Activated naive CD8-positive, alpha-beta T cell treated with anti-CD3 and anti-CD28 coated beads for 36 hours (primary cell): ENCODE data around the gene OCIAD1. TPM values are rescaled to one million over a fixed set of nuclear protein-coding genes. Genes with fewer than 3 reads are reported as not detected.
"Not testable (repeated sequence)": the region's sequence is repeated elsewhere in the genome, so short reads cannot be mapped to it uniquely, and the experiment has no call there.

Experiments
- DNase-seq: peaks from one replicate; pipeline ENCODE4 v3.0.0; 2021
- H3K27ac Mint-ChIP-seq: one replicate; pipeline ENCODE4 v1.8.0; 2022; ENCODE audit warnings: mild to moderate bottlenecking, moderate library complexity, mixed read lengths
- H3K27me3 Mint-ChIP-seq: one replicate; pipeline ENCODE4 v1.8.0; 2022; ENCODE audit warnings: mild to moderate bottlenecking, mixed read lengths
- H3K36me3 Mint-ChIP-seq: one replicate; pipeline ENCODE4 v1.8.0; 2021; ENCODE audit warnings: mild to moderate bottlenecking, mixed read lengths
- H3K4me1 Mint-ChIP-seq: one replicate; pipeline ENCODE4 v1.8.0; 2021; ENCODE audit warnings: mixed read lengths
- H3K4me3 Mint-ChIP-seq: one replicate; pipeline ENCODE4 v1.8.0; 2022; ENCODE audit warnings: mild to moderate bottlenecking, moderate library complexity, mixed read lengths
- H3K9me3 Mint-ChIP-seq: one replicate; pipeline ENCODE4 v1.8.0; 2022; ENCODE audit warnings: mixed read lengths
- total RNA-seq, 2 experiments: library from RNA; stranded (reverse); gene quantifications; one replicate each; pipeline ENCODE4 v1.2.3, GENCODE V29; 2021

The OCIAD1 gene
- total RNA-seq, 2 experiments from 2014 or later, result 116 to 122 TPM

DNA sequence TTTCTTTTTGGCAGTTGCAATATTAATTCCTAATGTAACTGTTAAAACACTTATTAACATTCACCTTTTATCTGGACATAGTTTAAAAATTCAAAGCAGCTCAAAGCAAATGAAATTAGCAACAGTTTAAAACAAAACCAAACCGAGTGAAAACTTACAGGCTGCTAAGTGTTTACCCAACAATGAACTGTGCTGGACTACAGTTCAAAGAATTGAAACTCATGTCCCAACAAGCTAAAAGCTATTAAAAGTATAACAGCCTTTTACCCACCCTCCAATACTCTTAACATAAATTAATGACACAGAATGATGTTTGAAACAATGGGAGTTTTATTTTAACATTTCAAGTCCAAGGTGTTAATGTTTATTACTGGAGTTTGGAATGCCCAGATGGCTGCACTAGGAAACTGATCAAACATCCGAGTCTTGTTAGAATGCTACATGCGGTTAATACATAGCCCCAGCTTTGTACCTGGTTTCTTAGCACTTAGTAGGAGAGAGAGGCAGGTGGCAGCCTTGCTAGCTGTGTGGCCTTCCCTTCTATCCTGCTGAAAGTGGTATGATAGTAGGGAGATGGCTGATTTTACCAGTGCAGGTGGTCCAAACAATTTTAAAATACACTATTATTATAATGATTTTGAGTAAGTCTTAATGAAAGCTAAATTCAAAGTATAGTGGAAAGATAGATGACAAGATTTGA is 29.7 kb upstream of the OCIAD1 start:
- Mint-ChIP-seq H3K27ac (no peak overlapping the region), H3K9me3 (no peaks in the 10 kb centered on the region), H3K36me3 (no peaks in the 10 kb centered on the region)

DNA sequence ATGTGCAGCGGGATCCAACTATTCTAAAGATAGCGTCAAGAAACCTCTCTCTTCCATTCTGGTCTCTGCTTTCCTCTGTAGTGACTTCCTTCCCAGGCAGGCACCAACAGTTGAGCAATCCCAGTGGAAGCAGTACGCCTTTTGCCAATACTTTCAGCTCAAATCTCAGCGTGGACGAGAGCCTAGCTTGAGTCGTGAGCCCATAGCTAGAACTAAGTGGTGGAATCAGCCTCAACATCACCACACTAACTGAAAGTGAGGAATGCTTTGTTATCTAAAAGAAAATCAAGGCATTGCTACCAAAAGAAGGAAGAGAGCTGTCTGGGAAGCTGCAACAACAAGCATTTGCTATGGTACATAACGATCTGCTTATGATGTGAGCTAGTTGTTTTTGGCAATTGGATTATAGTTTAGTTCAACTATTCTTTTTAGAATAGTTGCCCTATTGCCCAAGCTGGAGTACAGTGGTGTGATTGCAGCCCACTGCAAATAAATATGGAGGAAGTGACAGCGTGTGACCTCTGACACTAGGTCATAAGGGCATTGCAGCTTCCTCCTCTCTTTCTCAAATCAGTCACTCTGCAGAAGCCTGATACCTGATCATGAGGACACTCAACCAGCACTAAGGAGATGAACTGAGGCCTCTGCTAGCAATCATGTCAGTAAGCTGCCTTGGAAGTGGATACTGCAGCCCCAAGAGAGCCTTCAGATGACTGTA is 26.1 kb upstream of the OCIAD1 start:
- Mint-ChIP-seq H3K9me3 (no peaks in the 10 kb centered on the region), H3K27me3 (no peaks in the 10 kb centered on the region), H3K27ac (no peak overlapping the region), H3K4me1 (peaks cover 3% of the 10 kb centered on the region), H3K4me3 (no peak overlapping the region), H3K36me3 (no peaks in the 10 kb centered on the region)
- DNase-seq, result no peak

More for the DNA sequence above, 29.7 kb upstream of the OCIAD1 start:
- Mint-ChIP-seq H3K4me1 (peaks cover 3% of the 10 kb centered on the region), H3K27me3 (no peaks in the 10 kb centered on the region), H3K4me3 (no peak overlapping the region)
- DNase-seq, result no peak

DNA sequence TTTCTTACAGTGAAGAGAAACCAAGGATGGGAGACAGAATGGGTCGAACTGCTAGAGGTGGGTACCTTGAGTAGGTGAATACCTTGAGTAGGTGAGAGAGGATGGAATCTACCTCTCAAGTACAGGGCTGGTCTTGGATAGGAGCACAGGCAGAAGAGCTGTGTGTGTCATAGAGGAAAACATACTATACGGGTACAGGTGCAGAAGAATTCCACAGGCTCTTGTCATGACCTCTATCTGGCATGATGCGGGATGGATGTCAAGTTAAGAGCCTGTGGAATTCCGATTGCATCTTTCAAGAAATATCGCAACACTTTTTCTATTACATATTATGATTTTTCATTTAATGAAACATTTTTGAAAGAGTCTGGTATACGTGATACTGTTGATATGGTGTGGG is 18.0 kb upstream of the OCIAD1 start:
- Mint-ChIP-seq H3K4me3 (no peak overlapping the region), H3K9me3 (no peaks in the 10 kb centered on the region), H3K27ac (no peak overlapping the region), H3K36me3 (no peaks in the 10 kb centered on the region), H3K4me1 (peaks cover 10% of the 10 kb centered on the region), H3K27me3 (no peaks in the 10 kb centered on the region)
- DNase-seq, result no peak

DNA sequence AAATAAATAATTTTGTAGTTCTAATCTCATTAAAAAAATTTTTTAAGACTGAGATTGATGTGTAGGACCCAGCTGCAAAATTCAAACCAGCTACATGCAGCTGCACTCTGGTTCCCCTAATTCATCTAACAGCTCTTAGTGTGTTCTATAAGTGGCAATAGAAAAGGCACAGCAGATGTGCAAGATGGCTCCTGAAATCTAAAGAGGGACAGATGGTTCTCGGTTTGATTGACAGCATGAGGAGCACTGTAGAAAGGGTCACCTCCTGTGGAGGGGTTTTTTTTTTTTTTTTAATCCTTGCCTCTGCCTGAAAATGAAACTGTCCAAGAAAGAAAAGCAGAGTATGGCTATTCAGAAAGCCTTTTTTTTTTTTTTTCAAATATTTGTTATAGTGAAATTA is 16.9 kb upstream of the OCIAD1 start:
- DNase-seq, result no peak
- Mint-ChIP-seq H3K27ac (no peak overlapping the region), H3K4me3 (no peak overlapping the region), H3K36me3 (no peaks in the 10 kb centered on the region), H3K9me3 (no peaks in the 10 kb centered on the region), H3K4me1 (peaks cover 10% of the 10 kb centered on the region), H3K27me3 (no peaks in the 10 kb centered on the region)

DNA sequence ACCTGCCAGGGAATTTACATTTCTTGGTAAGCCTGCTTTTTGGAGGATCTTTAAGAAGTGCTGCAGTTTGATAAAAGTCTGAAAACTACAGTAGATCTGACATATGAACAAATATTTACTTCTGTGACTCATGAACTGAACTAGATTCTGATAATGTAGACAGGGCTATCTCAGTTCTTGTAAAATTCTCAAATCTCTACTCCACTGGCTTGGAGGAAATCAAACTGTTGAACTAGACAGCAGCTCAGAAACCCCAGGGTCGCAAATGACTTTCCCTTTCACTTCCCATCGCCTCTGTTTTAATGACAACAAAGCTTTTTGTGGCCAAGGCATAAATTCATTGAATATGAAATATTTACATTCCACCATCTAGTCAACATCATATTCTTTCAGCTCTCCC is 15.4 kb upstream of the OCIAD1 start:
- DNase-seq, result no peak
- no peak overlapping the region for H3K27ac Mint-ChIP-seq
- no peaks in the 10 kb centered on the region for H3K27me3 Mint-ChIP-seq
- H3K36me3 Mint-ChIP-seq, result no peaks in the 10 kb centered on the region
- no peaks in the 10 kb centered on the region for H3K9me3 Mint-ChIP-seq
- H3K4me1 Mint-ChIP-seq, result peaks cover 10% of the 10 kb centered on the region
- no peak overlapping the region for H3K4me3 Mint-ChIP-seq

DNA sequence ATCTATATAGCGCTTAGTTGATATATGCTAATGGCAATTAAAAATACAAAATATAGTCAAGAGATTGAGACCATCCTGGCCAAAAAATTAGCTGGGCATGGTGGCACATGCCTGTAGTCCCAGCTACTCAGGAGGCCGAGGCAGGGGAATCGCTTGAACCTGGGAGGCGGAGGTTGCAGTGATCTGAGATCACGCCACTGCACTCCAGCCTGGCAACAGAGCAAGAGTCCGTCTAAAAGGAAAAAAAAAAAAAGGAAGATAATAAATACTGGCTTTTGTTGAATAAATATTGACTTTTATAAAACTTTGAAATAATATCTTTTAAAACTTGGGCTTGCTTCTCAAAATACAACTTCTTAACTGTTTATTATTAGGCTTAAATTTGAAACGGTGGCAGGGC is 14.6 kb upstream of the OCIAD1 start:
- DNase-seq, H3K9me3 Mint-ChIP-seq, H3K4me3 Mint-ChIP-seq, H3K27me3 Mint-ChIP-seq, H3K36me3 Mint-ChIP-seq, H3K27ac Mint-ChIP-seq: not testable (repeated sequence)
- H3K4me1 Mint-ChIP-seq, result peaks cover 10% of the 10 kb centered on the region

DNA sequence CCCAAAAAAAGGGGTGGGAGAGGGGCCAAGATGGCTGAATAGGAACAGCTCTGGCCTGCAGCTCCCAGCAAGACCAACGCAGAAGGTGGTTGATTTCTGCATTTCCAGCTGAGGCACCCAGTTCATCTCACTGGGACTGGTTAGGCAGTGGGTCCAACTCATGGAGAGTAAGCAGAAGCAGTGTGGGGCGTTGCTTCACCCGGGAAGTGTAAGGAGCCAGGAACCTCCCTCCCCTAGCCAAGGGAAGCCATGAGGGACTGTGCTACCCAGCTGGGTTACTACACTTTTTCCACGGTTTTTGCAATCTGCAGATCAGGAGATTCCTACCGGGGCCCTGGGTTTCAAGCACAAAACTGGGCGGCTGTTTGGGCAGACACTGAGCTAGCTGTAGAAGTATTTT is 13.9 kb upstream of the OCIAD1 start:
- no peak for DNase-seq
- Mint-ChIP-seq H3K36me3 (no peaks in the 10 kb centered on the region), H3K27me3 (no peaks in the 10 kb centered on the region), H3K4me1 (peaks cover 10% of the 10 kb centered on the region), H3K4me3 (no peak overlapping the region), H3K27ac (no peak overlapping the region), H3K9me3 (no peaks in the 10 kb centered on the region)

DNA sequence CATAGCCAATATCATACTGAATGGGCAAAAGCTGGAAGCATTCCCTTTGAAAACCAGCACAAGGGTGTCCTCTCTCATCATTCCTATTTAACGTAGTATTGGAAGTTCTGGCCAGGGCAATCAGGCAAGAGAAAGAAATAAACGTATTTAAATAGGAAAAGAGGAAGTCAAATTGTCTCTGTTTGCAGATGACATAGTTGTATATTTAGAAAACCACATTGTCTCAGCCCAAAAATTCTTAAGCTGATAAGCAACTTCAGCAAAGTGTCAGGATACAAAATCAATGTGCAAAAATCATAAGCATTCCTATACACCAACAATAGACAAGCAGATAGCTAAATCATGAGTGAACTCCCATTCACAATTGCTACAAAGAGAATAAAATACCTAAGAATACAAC is 9.5 kb upstream of the OCIAD1 start:
- DNase-seq, H3K9me3 Mint-ChIP-seq, H3K36me3 Mint-ChIP-seq: not testable (repeated sequence)

DNA sequence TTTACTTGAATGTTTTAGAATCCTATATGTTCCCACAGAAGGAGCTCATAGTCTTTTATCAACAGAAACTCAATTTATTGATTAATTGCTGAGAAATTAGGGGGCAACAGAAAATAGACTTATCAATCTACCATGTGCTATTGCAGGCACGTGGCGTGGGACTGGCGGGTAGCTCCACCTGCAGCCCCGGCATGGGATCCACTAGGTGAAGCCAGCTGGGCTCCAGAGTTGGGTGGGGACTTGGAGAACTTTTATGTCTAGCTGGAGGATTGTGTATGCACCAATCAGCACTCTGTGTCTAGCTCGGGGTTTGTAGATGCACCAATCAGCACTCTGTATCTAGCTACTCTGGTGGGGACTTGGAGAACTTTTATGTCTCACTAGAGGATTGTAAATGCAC is 3.3 kb upstream of the OCIAD1 start:
- H3K27me3 Mint-ChIP-seq, result peaks cover 7% of the 10 kb centered on the region
- H3K36me3 Mint-ChIP-seq, result peaks cover 7% of the 10 kb centered on the region
- no peak overlapping the region for H3K27ac Mint-ChIP-seq
- DNase-seq, result no peak
- peaks cover 3% of the 10 kb centered on the region for H3K9me3 Mint-ChIP-seq
- no peak overlapping the region for H3K4me3 Mint-ChIP-seq
- peaks cover 7% of the 10 kb centered on the region for H3K4me1 Mint-ChIP-seq

More for the DNA sequence above, 9.5 kb upstream of the OCIAD1 start:
- not testable (repeated sequence) for H3K4me1 Mint-ChIP-seq, H3K27ac Mint-ChIP-seq, H3K4me3 Mint-ChIP-seq, H3K27me3 Mint-ChIP-seq

DNA sequence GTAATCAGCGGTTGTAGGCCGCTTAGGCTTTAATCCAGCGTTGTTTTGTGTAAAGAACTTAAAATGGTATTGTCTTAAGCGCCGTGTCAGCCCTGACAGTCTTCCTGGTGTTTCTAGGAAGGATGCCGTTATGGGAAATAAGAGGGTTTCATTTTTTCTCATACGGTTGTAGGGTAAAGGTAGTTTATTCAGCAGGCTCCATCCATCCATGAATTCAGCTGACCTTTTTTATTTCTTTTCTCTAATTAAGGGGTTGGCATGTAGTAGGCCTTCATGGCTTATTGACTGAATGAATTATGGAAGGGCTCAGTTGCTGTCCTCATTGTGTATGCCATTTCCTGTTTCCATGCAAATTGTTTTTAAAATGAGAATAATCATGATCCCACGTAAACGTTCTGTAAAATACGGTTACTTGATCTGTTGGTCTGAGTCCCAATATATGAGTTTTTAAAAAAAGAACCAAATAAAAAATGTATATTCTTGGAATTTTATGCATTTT is 693 bp downstream of the OCIAD1 start:
- peaks cover 3% of the 10 kb centered on the region for H3K9me3 Mint-ChIP-seq
- H3K4me1 Mint-ChIP-seq, result peaks cover 18% of the 10 kb centered on the region
- H3K36me3 Mint-ChIP-seq, result peaks cover 21% of the 10 kb centered on the region
- H3K27me3 Mint-ChIP-seq, result peaks cover 7% of the 10 kb centered on the region
- peak overlapping the region; percentile 100 for H3K4me3 Mint-ChIP-seq
- DNase-seq, result no peak
- H3K27ac Mint-ChIP-seq, result peak overlapping the region; percentile 100

DNA sequence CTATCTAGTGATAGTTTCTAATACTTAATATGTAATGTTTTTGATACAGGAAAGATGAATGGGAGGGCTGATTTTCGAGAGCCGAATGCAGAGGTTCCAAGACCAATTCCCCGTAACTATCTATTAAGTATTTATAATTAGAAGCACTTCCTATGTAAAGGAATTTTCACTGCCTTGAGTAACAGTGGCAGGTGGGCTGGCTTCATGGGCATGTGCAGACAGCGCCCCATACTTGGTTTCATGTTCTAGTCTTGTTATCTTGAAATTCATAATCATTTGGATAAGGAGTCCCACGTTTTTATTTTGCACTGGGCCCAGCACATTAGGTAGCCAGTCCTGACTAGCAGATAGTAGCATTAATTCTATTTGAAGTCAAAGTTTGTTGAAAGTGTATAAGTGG is 1.7 kb downstream of the OCIAD1 start:
- Mint-ChIP-seq H3K36me3 (peaks cover 22% of the 10 kb centered on the region), H3K4me3 (peak overlapping the region; percentile 100), H3K9me3 (peaks cover under 1% of the 10 kb centered on the region), H3K27ac (no peak overlapping the region), H3K27me3 (no peaks in the 10 kb centered on the region), H3K4me1 (peaks cover 18% of the 10 kb centered on the region)
- no peak for DNase-seq

DNA sequence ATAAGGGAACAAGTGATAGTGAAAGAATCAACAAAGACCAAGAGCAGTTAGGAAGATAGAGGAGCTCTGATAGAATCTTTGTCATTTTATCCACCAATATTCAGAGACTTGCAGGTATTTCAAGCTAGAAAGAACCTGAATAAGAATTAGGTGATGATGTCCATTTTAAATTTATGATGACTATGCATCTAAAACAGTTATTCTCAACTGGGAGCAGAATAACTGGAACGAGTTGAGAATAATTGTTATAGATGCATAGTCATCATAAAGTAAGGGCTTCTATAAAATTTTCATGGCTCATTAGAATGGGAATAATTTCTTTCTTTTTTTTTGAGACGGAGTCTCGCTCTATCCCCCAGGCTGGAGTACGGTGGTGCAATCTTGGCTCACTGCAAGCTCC is 5.8 kb downstream of the OCIAD1 start:
- peaks cover 21% of the 10 kb centered on the region for H3K4me1 Mint-ChIP-seq
- no peaks in the 10 kb centered on the region for H3K27me3 Mint-ChIP-seq
- H3K27ac Mint-ChIP-seq, result no peak overlapping the region

DNA sequence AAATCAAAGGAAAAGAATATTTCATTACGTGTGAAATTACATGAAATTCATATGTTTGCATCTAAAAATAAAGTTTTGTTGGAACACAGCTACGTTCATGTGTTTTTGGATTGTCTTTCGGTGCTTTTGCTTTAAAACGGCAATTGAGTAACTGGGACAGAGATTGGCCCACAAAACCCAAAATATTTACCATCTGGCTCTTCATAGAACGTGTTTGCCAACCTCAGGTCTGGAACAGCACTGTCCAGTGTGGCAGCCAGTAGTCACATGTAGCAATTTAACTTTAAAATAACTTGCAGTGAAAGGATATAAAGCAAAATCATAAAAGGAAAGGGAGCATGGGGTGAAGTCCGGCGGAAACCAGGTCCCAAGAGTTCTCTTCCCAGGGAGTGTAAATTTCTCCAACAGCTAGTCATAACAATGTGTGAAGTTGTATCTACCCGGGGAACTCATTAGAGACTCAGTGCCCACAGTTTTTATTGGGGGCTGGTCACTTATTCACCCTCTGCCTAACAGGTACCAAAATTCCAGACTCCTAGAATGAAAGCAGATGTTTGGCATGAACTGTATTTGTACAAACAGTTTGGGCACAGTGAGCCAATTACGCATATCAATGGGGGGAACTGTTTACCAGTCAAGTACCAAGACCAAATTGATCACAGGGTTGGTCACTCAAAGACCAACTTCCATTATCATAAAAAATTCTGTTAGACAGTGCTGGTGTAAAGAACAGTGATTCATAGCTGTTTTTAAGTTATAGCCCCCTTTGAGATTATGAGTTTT is 10.3 kb downstream of the OCIAD1 start:
- DNase-seq, result no peak
- H3K36me3 Mint-ChIP-seq, result peaks cover 38% of the 10 kb centered on the region
- H3K27ac Mint-ChIP-seq, result no peak overlapping the region
- no peak overlapping the region for H3K4me3 Mint-ChIP-seq
- no peaks in the 10 kb centered on the region for H3K27me3 Mint-ChIP-seq
- no peaks in the 10 kb centered on the region for H3K9me3 Mint-ChIP-seq
- peaks cover 18% of the 10 kb centered on the region for H3K4me1 Mint-ChIP-seq

More for the DNA sequence above, 5.8 kb downstream of the OCIAD1 start:
- peaks cover 32% of the 10 kb centered on the region for H3K36me3 Mint-ChIP-seq
- H3K4me3 Mint-ChIP-seq, result no peak overlapping the region
- no peak for DNase-seq
- H3K9me3 Mint-ChIP-seq, result no peaks in the 10 kb centered on the region

DNA sequence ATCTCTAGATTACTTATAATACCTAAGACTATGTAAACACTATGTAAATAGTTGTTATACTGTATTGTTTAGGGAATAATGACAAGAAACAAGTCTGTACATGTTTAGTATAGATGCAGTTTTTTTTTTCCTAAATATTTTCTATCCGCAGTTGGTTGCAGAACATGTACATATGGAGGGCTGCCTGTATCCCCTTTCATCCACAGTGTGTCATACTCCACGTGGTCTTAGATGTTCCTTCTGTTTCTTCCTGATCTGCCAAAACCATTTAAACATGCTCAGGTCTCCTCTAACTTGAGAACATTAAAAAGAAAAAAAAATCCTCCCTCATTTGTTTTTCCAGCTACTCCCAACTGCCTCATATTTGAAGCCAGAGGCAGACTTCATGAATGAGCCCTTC is 14.0 kb downstream of the OCIAD1 start:
- no peak overlapping the region for H3K4me3 Mint-ChIP-seq
- H3K4me1 Mint-ChIP-seq, result peaks cover 15% of the 10 kb centered on the region
- peaks cover 47% of the 10 kb centered on the region for H3K36me3 Mint-ChIP-seq
- H3K9me3 Mint-ChIP-seq, result peaks cover 4% of the 10 kb centered on the region
- H3K27me3 Mint-ChIP-seq, result no peaks in the 10 kb centered on the region
- DNase-seq, result no peak
- no peak overlapping the region for H3K27ac Mint-ChIP-seq

DNA sequence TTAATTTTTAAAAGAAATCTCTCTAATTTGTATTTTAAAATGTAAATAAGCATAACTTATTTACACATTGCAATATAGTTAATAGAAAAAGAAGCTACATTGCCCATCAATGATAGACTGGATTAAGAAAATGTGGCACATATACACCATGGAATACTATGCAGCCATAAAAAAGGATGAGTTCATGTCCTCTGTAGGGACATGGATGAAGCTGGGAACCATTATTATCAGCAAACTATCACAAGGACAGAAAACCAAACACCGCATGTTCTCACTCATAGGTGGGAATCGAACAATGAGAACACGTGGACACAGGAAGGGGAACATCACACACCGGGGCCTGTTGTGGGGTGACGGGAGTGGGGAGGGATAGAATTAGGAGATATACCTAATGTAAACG is 17.9 kb downstream of the OCIAD1 start:
- not testable (repeated sequence) for DNase-seq, H3K4me1 Mint-ChIP-seq, H3K27me3 Mint-ChIP-seq, H3K9me3 Mint-ChIP-seq, H3K4me3 Mint-ChIP-seq, H3K27ac Mint-ChIP-seq
- H3K36me3 Mint-ChIP-seq, result peaks cover 56% of the 10 kb centered on the region
